Parathyroid adenoma (tissue), 2 donors: ENCODE data around the gene LY6G5C.
"Not testable (repeated sequence)": the region's sequence is repeated elsewhere in the genome, so short reads cannot be mapped to it uniquely, and the experiment has no call there.

Experiments used
- H2AFZ ChIP-seq: fragments of 300-600 bp; sonication (generic); one replicate; pipeline ENCODE4 v1.7.0; 2017; ENCODE audit warnings: antibody characterized with exemption, mild to moderate bottlenecking
- H3K27ac ChIP-seq: fragments of 300-600 bp; sonication (generic); one replicate; pipeline ENCODE4 v1.7.0; 2017
- H3K27me3 ChIP-seq: fragments of 300-600 bp; sonication (generic); one replicate; pipeline ENCODE4 v1.7.0; 2017; ENCODE audit warnings: low read length; ENCODE audit not compliant: control insufficient read depth, insufficient read depth
- H3K36me3 ChIP-seq: fragments of 300-600 bp; sonication (generic); one replicate; pipeline ENCODE4 v1.7.0; 2017; ENCODE audit warnings: low read length; ENCODE audit not compliant: control insufficient read depth, insufficient read depth
- H3K4me1 ChIP-seq: fragments of 300-600 bp; sonication (generic); one replicate; pipeline ENCODE4 v1.7.0; 2017; ENCODE audit warnings: control low read depth
- H3K4me2 ChIP-seq: fragments of 300-600 bp; sonication (generic); one replicate; pipeline ENCODE4 v1.7.0; 2017; ENCODE audit warnings: low read length
- H3K4me3 ChIP-seq: fragments of 300-600 bp; sonication (generic); one replicate; pipeline ENCODE4 v1.7.0; 2017; ENCODE audit warnings: low read depth, low read length
- H3K79me2 ChIP-seq: fragments of 300-600 bp; sonication (generic); one replicate; pipeline ENCODE4 v1.7.0; 2017; ENCODE audit warnings: control low read depth
- H3K9ac ChIP-seq: fragments of 300-600 bp; sonication (generic); one replicate; pipeline ENCODE4 v1.7.0; 2017; ENCODE audit warnings: mild to moderate bottlenecking
- H3K9me3 ChIP-seq: fragments of 300-600 bp; sonication (generic); one replicate; pipeline ENCODE4 v1.7.0; 2017; ENCODE audit warnings: low read length; ENCODE audit not compliant: control insufficient read depth
- TF ChIP-seq, protein P1 (sequence below): fragments of 300-600 bp; sonication (generic); IDR thresholded peaks from one replicate; pipeline ENCODE4 v1.7.0; 2017; ENCODE audit warnings: antibody characterized with exemption, mild to moderate bottlenecking
- donor health status: primary hyperparathyroidism.

The LY6G5C gene

DNA sequence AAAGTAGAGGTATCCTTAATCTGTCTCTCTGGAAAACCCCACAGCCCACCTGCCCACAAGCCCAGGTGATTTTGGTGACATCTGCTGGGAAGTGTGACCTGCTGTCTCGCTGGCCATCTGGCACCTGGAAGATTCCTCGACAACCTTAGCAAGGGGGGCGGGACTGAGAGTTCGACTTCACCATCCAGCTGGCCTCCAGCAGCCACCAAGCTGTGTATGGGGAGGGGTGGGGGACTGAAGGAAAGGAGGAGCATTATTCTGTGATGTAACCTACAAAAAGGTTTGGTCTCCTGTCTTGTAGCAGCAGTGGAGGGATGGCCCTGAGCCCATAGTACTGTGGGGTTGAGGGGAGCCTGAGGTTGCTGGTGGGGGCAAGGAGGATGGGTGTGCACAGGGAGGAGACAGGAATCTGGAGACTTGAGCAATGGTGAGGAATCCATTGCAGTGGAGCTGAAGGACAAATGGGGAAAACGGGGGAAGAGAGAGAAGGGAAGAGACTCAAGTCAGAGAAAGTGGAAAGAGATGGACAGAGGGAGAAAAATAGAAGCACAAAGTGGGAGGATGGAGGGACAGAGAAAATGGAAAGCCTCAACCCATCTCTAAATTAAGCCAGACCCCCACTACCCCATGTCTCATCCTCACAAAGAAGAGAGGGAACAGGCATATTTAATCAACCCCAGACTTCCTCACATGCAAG is 29.8 kb upstream of the LY6G5C start:
- H3K9ac ChIP-seq, result no peak overlapping the region
- no peak overlapping the region for H3K4me2 ChIP-seq
- H3K9me3 ChIP-seq, result no peaks in the 10 kb centered on the region
- no peaks in the 10 kb centered on the region for H3K79me2 ChIP-seq
- H3K27ac ChIP-seq, result no peak overlapping the region
- no peak overlapping the region for H3K4me3 ChIP-seq
- H2AFZ ChIP-seq, result no peak overlapping the region
- H3K36me3 ChIP-seq, result no peaks in the 10 kb centered on the region
- H3K4me1 ChIP-seq, result no peaks in the 10 kb centered on the region
- TF ChIP-seq, protein P1, sequence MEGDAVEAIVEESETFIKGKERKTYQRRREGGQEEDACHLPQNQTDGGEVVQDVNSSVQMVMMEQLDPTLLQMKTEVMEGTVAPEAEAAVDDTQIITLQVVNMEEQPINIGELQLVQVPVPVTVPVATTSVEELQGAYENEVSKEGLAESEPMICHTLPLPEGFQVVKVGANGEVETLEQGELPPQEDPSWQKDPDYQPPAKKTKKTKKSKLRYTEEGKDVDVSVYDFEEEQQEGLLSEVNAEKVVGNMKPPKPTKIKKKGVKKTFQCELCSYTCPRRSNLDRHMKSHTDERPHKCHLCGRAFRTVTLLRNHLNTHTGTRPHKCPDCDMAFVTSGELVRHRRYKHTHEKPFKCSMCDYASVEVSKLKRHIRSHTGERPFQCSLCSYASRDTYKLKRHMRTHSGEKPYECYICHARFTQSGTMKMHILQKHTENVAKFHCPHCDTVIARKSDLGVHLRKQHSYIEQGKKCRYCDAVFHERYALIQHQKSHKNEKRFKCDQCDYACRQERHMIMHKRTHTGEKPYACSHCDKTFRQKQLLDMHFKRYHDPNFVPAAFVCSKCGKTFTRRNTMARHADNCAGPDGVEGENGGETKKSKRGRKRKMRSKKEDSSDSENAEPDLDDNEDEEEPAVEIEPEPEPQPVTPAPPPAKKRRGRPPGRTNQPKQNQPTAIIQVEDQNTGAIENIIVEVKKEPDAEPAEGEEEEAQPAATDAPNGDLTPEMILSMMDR, result no peak
- H3K27me3 ChIP-seq, result no peaks in the 10 kb centered on the region

DNA sequence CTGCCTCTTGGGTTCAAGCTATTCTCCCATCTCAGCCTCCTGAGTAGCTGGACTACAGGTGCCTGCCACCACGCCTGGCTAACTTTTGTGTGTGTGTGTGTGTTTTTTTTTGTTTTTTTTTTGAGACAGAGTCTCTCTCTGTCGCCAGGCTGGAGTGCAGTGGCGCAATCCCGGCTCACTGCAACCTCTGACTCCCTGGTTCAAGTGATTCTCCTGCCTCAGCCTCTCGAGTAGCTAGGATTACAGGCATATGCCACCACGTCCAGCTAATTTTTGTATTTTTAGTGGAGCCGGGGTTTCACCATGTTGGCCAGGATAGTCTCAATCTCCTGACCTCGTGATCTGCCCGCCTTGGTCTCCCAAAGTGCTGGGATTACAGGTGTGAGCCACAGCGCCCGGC is 28.3 kb upstream of the LY6G5C start:
- H3K4me3 ChIP-seq, H3K4me2 ChIP-seq, H3K4me1 ChIP-seq, H3K9ac ChIP-seq, H3K36me3 ChIP-seq, H3K27me3 ChIP-seq, H2AFZ ChIP-seq, H3K79me2 ChIP-seq, H3K9me3 ChIP-seq, H3K27ac ChIP-seq: not testable (repeated sequence)

GRCh38 chr6:31708224-31708623 is 27.4 kb upstream of the LY6G5C start:
- TF ChIP-seq, protein P1, result no peak
- Histone ChIP-seq H3K4me3 (no peak overlapping the region), H3K36me3 (no peaks in the 10 kb centered on the region)

GRCh38 chr6:31707701-31708100 is 26.8 kb upstream of the LY6G5C start:
- Histone ChIP-seq H3K36me3 (no peaks in the 10 kb centered on the region), H3K9me3 (no peaks in the 10 kb centered on the region), H3K4me1 (peaks cover 2% of the 10 kb centered on the region), H3K4me3 (no peak overlapping the region), H2AFZ (no peak overlapping the region), H3K79me2 (peaks cover under 1% of the 10 kb centered on the region), H3K9ac (no peak overlapping the region), H3K4me2 (no peak overlapping the region), H3K27ac (no peak overlapping the region), H3K27me3 (no peaks in the 10 kb centered on the region)
- TF ChIP-seq, protein P1, result no peak

More at GRCh38 chr6:31708224-31708623, 27.4 kb upstream of the LY6G5C start:
- no peak overlapping the region for H2AFZ ChIP-seq
- H3K27me3 ChIP-seq, result no peaks in the 10 kb centered on the region
- H3K27ac ChIP-seq, result no peak overlapping the region
- peaks cover 2% of the 10 kb centered on the region for H3K4me1 ChIP-seq
- H3K9ac ChIP-seq, result no peak overlapping the region
- H3K9me3 ChIP-seq, result no peaks in the 10 kb centered on the region
- H3K79me2 ChIP-seq, result no peaks in the 10 kb centered on the region
- no peak overlapping the region for H3K4me2 ChIP-seq

DNA sequence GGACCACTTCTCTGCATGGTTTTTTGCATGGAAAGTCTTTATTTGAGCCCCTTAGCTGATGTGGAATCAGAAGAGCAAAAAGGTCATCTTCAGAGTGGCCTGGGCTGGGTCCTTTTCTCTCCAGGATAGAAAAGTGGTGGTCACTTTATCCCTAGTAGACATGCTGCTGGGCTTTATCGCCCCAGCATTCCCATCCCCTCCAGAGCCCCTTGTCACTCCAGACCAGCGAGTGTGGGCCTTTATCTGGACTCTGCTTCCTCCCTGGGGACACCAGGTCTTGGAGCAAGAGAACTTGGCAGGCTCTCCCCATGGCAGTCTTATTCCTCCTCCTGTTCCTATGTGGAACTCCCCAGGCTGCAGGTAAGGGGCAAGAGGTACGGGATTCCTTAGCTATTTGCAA is 25.7 kb upstream of the LY6G5C start, which contains the start of gene LY6G6F:
Gene LY6G6F (plus strand): TSS at position 268 of the 400 bp plus-strand sequence. CDS start 41 bp downstream, at position 309.
- H3K36me3 ChIP-seq, result no peaks in the 10 kb centered on the region
- TF ChIP-seq, protein P1, result no peak
- no peak within 1 kb of the TSS for H3K27ac ChIP-seq
- peaks cover 6% of the 10 kb centered on the region for H3K79me2 ChIP-seq
- no peak within 1 kb of the TSS for H3K4me3 ChIP-seq
- no peak within 1 kb of the TSS for H2AFZ ChIP-seq
- H3K9me3 ChIP-seq, result no peaks in the 10 kb centered on the region
- no peak within 1 kb of the TSS for H3K9ac ChIP-seq
- H3K27me3 ChIP-seq, result no peaks in the 10 kb centered on the region
- H3K4me1 ChIP-seq, result peaks cover 7% of the 10 kb centered on the region
- H3K4me2 ChIP-seq, result no peak within 1 kb of the TSS
